Measurements from ENCODE around the gene OR52N5.

The OR52N5 gene

DNA sequence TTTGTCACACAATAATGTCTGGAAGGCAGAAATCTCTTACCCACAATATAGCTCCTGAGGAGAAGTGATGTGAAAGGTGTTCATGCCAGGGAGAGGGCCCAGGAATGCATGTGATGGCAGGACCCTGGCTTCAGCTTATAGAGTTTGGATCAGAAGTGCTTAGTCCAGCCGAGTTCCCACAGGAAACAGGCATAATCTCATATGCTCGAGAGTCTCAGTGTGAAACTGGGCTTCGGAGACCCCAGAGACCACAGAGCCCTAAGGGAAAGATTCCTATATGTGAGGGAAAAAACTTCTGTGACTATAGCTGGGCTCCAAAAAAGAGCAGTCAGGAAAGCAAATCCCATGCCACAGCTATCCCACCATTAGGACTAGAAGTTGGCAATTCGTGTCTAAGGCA lies at the start of gene OR52N5:
TSS of gene OR52N5 (minus strand) at position 101 of the 400 bp plus-strand sequence. CDS start 4,721 bp downstream, outside the sequence.
- DNase-seq (ENCODE audit: extremely low read depth in 1 of 2, low read depth in 1 of 2), result no peak

DNA sequence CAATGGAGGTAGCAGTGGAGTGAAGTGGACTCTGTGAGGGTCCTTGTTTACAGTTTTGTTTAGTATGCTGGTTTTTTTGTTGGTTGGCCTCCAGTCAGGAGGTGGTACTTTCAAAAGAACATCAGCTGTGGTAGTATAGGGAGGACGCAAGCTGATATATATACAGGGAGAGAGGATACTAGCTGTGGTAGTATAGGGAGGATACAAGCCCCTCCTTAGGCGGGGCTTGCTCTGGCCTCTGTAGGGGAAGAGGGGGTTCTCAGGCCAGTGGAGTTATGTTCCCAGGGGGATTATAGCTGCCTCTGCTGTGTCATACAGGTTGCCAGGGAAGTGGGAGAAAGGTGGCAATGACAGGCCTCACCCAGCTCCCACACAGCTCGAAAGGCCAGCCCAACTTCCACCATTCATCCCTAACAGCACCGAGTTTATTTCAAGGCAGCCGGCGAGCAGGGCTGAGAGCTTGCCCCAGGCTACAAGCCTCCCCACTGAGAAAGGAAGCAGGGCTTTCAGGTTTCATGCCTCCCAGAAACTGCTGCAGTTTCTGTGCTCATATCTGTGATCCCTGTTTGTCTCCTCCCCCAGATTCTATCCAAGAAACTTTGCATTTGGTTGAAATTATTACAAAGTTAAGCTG lies 48.2 kb upstream of the OR52N5 start:
- DNase-seq (ENCODE audit: extremely low read depth in 1 of 2, low read depth in 1 of 2), result no peak

GRCh38 chr11:5818245-5818886 lies 35.2 kb upstream of the OR52N5 start:
- no peak for DNase-seq (ENCODE audit: extremely low read depth in 1 of 2, low read depth in 1 of 2)

DNA sequence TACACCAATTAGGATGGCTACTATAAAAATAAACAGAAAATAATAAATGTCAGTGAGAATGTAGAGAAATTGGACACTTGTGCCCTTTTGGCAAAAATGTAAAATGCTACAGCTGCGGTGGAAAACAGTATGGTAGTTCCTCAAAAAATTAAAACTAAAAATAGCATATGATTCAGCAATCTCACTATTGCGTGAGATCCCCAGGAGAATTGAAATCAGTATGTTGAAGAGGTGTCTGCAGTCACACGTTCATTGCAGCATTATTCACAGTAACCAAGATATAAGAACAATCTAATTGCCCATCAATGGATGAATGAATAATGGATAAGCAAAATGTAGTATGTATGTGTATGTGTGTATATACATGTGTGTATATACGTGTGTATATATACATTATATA lies 32.4 kb upstream of the OR52N5 start:
- DNase-seq (ENCODE audit: extremely low read depth in 1 of 2, low read depth in 1 of 2), result no peak

- no peak for DNase-seq (ENCODE audit: extremely low read depth in 1 of 2, low read depth in 1 of 2)
Observed at GRCh38 chr11:5809905-5810795, 27.0 kb upstream of the OR52N5 start.

DNA sequence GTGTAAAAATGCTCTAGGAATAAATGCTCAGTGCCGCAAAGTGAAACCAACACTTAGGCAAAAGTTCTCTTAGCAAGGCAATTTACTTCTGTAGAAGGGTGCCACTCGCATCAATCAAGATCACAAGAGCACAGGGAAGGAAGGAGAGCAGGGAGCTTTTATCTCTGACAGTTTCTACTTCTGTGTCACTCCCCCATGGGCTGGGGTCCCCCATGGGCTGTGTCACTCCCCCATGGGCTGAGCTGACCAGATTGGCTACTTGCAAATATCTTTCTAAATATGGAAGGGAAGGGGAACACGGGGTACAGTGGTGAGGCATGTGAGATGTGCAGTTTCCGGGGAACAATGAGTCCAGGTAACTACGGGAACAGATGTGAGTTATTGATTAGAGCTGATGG lies 26.0 kb upstream of the OR52N5 start:
- no peak for DNase-seq (ENCODE audit: extremely low read depth in 1 of 2, low read depth in 1 of 2)

- DNase-seq (ENCODE audit: extremely low read depth in 1 of 2, low read depth in 1 of 2), result peak in 1 of 2 donors; percentile 28
Observed at GRCh38 chr11:5808500-5809121, 25.5 kb upstream of the OR52N5 start, which contains the start of gene OR52N2. Gene OR52N2 (plus strand): TSS chr11:5808924. CDS start chr11:5820336, 11,412 bp downstream.

DNA sequence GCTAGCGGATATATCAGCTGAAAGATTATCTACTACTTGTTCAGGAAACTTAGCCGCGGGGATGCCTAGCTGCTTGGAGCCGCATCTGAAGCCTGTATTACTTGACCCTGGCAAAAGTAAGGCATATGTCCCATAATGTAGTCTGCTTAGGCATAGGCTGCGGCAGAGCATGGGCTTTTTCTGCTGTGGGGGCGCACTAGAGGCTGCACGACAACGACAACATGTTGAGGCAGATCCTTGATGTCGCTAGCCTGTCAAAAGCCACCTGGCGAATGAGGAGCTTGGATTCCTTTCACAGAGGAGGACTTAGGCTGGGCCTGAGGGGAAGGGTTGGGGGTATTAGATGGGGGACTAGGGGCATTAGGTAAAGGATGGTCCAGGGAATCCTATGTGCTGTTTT lies 24.4 kb upstream of the OR52N5 start:
- DNase-seq (ENCODE audit: extremely low read depth in 1 of 2, low read depth in 1 of 2), result no peak

DNA sequence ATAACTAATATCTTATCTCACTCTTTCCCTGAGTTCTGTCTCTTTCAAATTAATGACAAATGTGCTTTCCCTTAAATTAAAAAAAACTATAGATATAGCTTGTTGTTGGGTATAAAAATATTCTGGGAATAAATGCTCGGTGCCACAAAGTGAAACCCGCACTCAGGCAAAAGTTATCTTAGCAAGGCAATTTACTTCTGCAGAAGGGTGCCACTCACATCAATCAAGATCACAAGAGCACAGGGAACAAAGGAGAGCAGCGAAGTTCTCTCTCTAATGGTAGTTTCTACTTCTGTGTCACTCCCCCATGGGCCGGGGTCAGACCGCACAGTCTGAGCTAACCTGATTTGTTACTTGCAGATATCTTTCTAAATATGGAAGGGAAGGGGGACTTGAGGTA lies 20.8 kb upstream of the OR52N5 start:
- no peak for DNase-seq (ENCODE audit: extremely low read depth in 1 of 2, low read depth in 1 of 2)

GRCh38 chr11:5796541-5796940 lies 13.4 kb upstream of the OR52N5 start:
- DNase-seq (ENCODE audit: extremely low read depth in 1 of 2, low read depth in 1 of 2), result no peak

DNA sequence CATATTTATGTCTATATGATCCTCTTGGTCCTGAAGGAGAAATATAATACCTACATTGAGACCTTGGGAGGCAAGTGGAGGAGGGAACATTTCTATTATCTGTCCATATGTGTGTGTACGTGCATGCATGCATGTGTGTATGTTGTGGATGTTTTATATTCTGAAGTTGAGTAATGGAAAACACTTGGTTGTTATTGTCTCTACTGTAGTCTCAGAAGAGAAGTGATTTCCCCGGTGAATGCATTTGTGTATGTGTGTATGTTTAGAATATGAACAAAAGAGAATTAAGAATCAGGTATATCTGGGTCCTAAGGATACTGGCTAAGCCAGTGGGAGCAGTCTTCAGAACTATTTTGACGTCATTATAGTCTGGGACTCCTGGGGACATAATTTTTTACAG lies 8.0 kb upstream of the OR52N5 start, which contains the start of gene OR52N1:
TSS of gene OR52N1 (minus strand) at position 101 of the 400 bp plus-strand sequence. CDS start 2,449 bp downstream, outside the sequence.
- no peak for DNase-seq (ENCODE audit: extremely low read depth in 1 of 2, low read depth in 1 of 2)

- no peak for DNase-seq (ENCODE audit: extremely low read depth in 1 of 2, low read depth in 1 of 2)
Observed at GRCh38 chr11:5767056-5767455, 16.1 kb downstream of the OR52N5 start.

GRCh38 chr11:5753943-5754342 lies 29.2 kb downstream of the OR52N5 start, which contains the start of gene OR52N4:
Gene OR52N4 (plus strand): TSS chr11:5754243. CDS start chr11:5754741, 498 bp downstream.
- DNase-seq (ENCODE audit: extremely low read depth in 1 of 2, low read depth in 1 of 2), result no peak

- no peak for DNase-seq (ENCODE audit: extremely low read depth in 1 of 2, low read depth in 1 of 2)
Observed at GRCh38 chr11:5749836-5750235, 33.3 kb downstream of the OR52N5 start.

DNA sequence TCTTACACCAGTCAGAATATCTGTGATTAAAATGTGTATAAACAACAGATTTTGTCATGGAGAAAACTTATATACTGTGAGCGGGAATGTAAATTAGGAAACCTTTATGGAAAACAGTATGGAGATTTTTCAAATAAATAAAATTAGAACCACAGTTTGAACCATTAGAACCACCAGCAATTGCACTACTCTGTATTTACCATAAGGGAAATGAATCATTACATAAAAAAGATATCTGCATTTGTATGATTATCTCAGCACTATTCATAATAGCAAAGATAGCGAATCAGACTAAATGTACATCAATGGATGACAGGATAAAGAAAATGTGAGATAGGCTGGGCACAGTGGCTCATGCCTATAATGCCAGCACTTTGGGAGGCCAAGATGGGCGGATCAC lies 36.5 kb downstream of the OR52N5 start:
- no peak for DNase-seq (ENCODE audit: extremely low read depth in 1 of 2, low read depth in 1 of 2)

DNA sequence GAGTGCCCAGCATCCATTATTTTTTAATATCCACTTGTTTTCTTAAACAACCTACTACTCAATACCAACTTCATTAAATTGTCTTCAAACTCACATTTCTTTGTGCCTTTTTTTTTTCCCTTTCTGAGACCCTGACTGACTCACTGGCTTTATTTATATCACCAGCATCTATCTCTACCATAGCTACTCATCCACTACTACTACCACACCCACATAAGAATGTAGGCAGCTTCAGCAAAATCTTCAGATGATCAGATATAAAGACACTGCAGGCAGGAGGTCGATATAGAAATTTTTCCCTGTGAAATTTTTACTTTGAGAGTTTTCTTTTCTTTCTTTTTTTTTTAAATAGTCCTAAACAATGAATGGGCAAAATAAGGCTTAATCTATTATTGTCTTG lies 44.7 kb downstream of the OR52N5 start:
- DNase-seq (ENCODE audit: extremely low read depth in 1 of 2, low read depth in 1 of 2), result no peak

- no peak for DNase-seq (ENCODE audit: extremely low read depth in 1 of 2, low read depth in 1 of 2)
Observed at GRCh38 chr11:5737670-5738392, 45.3 kb downstream of the OR52N5 start.

- DNase-seq (ENCODE audit: extremely low read depth in 1 of 2, low read depth in 1 of 2), result no peak
Observed at GRCh38 chr11:5737091-5737490, 46.1 kb downstream of the OR52N5 start.

DNA sequence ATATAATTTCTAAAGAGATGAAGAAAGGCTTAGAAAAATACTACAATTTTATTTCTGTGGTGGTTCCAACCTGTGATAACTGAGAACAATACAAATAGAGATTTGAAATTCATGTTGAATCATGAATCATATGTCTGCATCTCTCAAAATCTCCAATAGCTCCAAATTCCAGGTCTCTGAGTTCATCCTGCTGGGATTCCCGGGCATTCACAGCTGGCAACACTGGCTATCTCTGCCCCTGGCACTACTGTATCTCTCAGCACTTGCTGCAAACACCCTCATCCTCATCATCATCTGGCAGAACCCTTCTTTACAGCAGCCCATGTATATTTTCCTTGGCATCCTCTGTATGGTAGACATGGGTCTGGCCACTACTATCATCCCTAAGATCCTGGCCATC lies 46.8 kb downstream of the OR52N5 start, which contains the start of gene OR56B1:
TSS of gene OR56B1 (plus strand) at position 53 of the 400 bp plus-strand sequence. CDS start at position 122, 69 bp downstream.
- no peak for DNase-seq (ENCODE audit: extremely low read depth in 1 of 2, low read depth in 1 of 2)

GRCh38 chr11:5727691-5728090 lies 55.5 kb downstream of the OR52N5 start:
- no peak for DNase-seq (ENCODE audit: extremely low read depth in 1 of 2, low read depth in 1 of 2)

Data from stimulated activated CD8-positive, alpha-beta memory T cell treated with anti-CD3 and anti-CD28 coated beads, Interleukin-7, amount 100 ng/mL, for 48 hours (primary cell).